ENCODE results near the gene PIK3R5.

Gene PIK3R5

DNA sequence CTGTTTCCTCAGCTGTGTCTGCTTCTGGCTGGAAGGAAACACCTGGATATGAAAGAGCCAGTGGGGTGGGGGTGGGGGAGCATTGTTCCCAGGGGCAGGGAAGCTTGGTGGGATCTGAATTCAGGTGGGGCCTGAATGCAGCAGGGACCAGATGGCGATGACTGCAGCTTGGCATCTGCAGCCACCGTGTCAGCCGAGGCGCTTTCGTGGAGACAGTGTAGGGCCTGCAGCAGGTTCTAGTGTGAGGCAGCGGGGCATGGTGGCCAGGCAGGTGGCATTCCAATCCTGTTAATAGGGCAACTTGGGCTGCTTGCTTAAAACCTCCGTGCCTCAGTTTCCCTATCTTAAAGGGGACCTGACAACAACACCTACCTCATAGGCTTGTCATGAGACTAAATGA is 99.7 kb downstream of the PIK3R5 start:
- no peak for TF ChIP-seq CTCF (conservative IDR thresholded peaks at IDR 0.05; ENCODE audit: low read length)
- no peak for DNase-seq (ENCODE audit: low read depth)
- no peak overlapping the region for H3K4me3 ChIP-seq (ENCODE audit: low read length)

- no peak overlapping the region for H3K4me3 ChIP-seq (ENCODE audit: low read length)
- TF ChIP-seq CTCF (conservative IDR thresholded peaks at IDR 0.05; ENCODE audit: low read length), result no peak
- DNase-seq (ENCODE audit: low read depth), result no peak
These were observed 100.1 kb downstream of the PIK3R5 start for GRCh38 chr17:8865385-8865784.

- DNase-seq (ENCODE audit: low read depth), result no peak
- no peak for TF ChIP-seq CTCF (conservative IDR thresholded peaks at IDR 0.05; ENCODE audit: low read length)
- no peak overlapping the region for H3K4me3 ChIP-seq (ENCODE audit: low read length)
These were observed 103.1 kb downstream of the PIK3R5 start for GRCh38 chr17:8862213-8863056.

- no peak for TF ChIP-seq CTCF (conservative IDR thresholded peaks at IDR 0.05; ENCODE audit: low read length)
- no peak overlapping the region for H3K4me3 ChIP-seq (ENCODE audit: low read length)
- no peak for DNase-seq (ENCODE audit: low read depth)
These were observed 103.9 kb downstream of the PIK3R5 start for GRCh38 chr17:8861495-8862181.

DNA sequence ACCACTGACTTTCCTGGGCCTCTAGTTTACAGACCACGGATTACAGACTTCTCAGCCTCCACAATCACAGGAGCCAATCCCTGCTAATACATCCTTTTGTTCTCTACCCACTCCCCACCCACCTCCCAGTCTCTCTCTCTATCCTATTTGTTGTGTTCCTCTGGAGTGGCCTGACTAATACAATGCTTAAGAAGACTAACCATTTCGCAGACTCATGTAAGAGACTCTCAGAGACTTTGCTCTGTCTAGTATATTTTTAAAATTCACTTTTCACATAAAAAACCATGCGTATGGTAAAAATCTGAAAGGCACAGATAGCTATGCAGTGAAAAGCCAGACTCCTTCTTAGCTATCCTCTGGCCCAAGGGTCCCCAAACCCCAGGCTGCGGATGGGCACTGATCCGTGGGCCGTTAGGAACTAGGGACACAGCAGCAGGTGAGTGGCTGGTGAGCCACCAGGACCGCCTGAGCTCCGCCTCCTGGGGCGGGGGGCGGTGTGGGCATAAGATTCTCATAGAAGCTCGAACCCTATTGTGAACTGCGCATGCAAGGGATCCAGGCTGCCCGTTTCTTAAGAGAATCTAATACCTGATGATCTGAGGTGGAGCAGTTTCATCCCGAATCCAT is 105.6 kb downstream of the PIK3R5 start:
- DNase-seq (ENCODE audit: low read depth), result no peak
- TF ChIP-seq CTCF (conservative IDR thresholded peaks at IDR 0.05; ENCODE audit: low read length), result no peak

GRCh38 chr17:8859027-8859803 is 106.3 kb downstream of the PIK3R5 start:
- DNase-seq (ENCODE audit: low read depth), result peak; percentile 74
- no peak overlapping the region for H3K4me3 ChIP-seq (ENCODE audit: low read length)
- no peak for TF ChIP-seq CTCF (conservative IDR thresholded peaks at IDR 0.05; ENCODE audit: low read length)

More for the DNA sequence above, 105.6 kb downstream of the PIK3R5 start:
- no peak overlapping the region for H3K4me3 ChIP-seq (ENCODE audit: low read length)

All from AG10803 (cell line).